ENCODE measurements around the gene MGST2.
"Not testable (repeated sequence)": the region's sequence is repeated elsewhere in the genome, so short reads cannot be mapped to it uniquely, and the experiment has no call there.

Gene MGST2
- 1.9 reads per million, percentile 2 among the genes with 10 or more reads in this experiment for total RNA-seq

- no peak for DNase-seq
These were observed at the start of gene MGST2 for GRCh38 chr4:139665690-139666529. Gene MGST2, plus strand, starts transcription at chr4:139665819. Its CDS starts 201 bp downstream, at chr4:139666020.

- no peak for DNase-seq
These were observed 47.7 kb upstream of the MGST2 start for GRCh38 chr4:139617702-139618490.

- no peak for DNase-seq
These were observed 46.0 kb upstream of the MGST2 start for GRCh38 chr4:139619644-139620043.

GRCh38 chr4:139622901-139623381, 42.7 kb upstream of the MGST2 start:
- no peak for DNase-seq

- DNase-seq, result no peak
These were observed 41.1 kb upstream of the MGST2 start for GRCh38 chr4:139624441-139625092.

GRCh38 chr4:139625093-139625455, 40.5 kb upstream of the MGST2 start:
- no peak for DNase-seq

- DNase-seq, result no peak
These were observed 40.1 kb upstream of the MGST2 start for GRCh38 chr4:139625482-139625881.

- no peak for DNase-seq
These were observed 37.2 kb upstream of the MGST2 start for GRCh38 chr4:139628184-139629012.

GRCh38 chr4:139629436-139630125, 36.0 kb upstream of the MGST2 start:
- no peak for DNase-seq

- DNase-seq, result no peak
These were observed 35.5 kb upstream of the MGST2 start for GRCh38 chr4:139630126-139630495.

- DNase-seq, result no peak
These were observed 34.6 kb upstream of the MGST2 start for GRCh38 chr4:139630991-139631390.

GRCh38 chr4:139631791-139632190, 33.8 kb upstream of the MGST2 start:
- DNase-seq, result no peak

- not testable (repeated sequence) for DNase-seq
These were observed 32.9 kb upstream of the MGST2 start for GRCh38 chr4:139632739-139633138.

GRCh38 chr4:139633195-139633594, 32.4 kb upstream of the MGST2 start:
- no peak for DNase-seq

GRCh38 chr4:139633661-139634060, 32.0 kb upstream of the MGST2 start:
- DNase-seq, result no peak

- no peak for DNase-seq
These were observed 29.7 kb upstream of the MGST2 start for GRCh38 chr4:139635966-139636365.

GRCh38 chr4:139638306-139638705, 27.3 kb upstream of the MGST2 start:
- not testable (repeated sequence) for DNase-seq

- no peak for DNase-seq
These were observed 26.0 kb upstream of the MGST2 start for GRCh38 chr4:139639654-139640053.

- DNase-seq, result no peak
These were observed 24.4 kb upstream of the MGST2 start for GRCh38 chr4:139641218-139641617.

GRCh38 chr4:139642364-139642763, 23.3 kb upstream of the MGST2 start:
- DNase-seq, result no peak

GRCh38 chr4:139643042-139643895, 22.4 kb upstream of the MGST2 start:
- DNase-seq, result no peak

Measured in effector CD4-positive, alpha-beta T cell (primary cell).